SU-DHL-6 (cell line): Measurements from ENCODE around the gene DRAXIN.

Experiments
- H2AFZ ChIP-seq: fragments of 200-600 bp; sonication (generic); 2 replicates; pipeline ENCODE4 v1.6.1; 2014; ENCODE audit warnings: low read depth, mild to moderate bottlenecking, moderate library complexity, mixed read lengths, antibody characterized with exemption, low read length; ENCODE audit not compliant: severe bottlenecking
- H3F3A ChIP-seq: fragments of 200-600 bp; shearing (Covaris generic); 2 replicates; pipeline ENCODE4 v1.6.0; 2016; ENCODE audit warnings: antibody characterized with exemption, mild to moderate bottlenecking; ENCODE audit not compliant: insufficient read depth
- H3K27ac ChIP-seq: fragments of 200-600 bp; sonication (generic); 2 replicates; pipeline ENCODE4 v1.5.1; 2016; ENCODE audit warnings: low read depth, mild to moderate bottlenecking, low read length, moderate library complexity, mixed read lengths
- H3K27me3 ChIP-seq: fragments of 200-600 bp; sonication (generic), shearing (Covaris generic); 2 replicates; pipeline ENCODE4 v1.6.0; 2014; ENCODE audit warnings: mild to moderate bottlenecking, low read length
- H3K36me3 ChIP-seq: fragments of 200-600 bp; sonication (generic); 2 replicates; pipeline ENCODE4 v1.6.1; 2014; ENCODE audit warnings: mild to moderate bottlenecking, low read length, mixed read lengths
- H3K4me2 ChIP-seq: fragments of 300-600, 200-600 bp; shearing (Covaris generic), sonication (generic); 2 replicates; pipeline ENCODE4 v1.6.0; 2014; ENCODE audit warnings: low read length, low read depth, mild to moderate bottlenecking; ENCODE audit not compliant: poor library complexity, severe bottlenecking
- H3K4me3 ChIP-seq: fragments of 200-600 bp; sonication (generic); 2 replicates; pipeline ENCODE4 v1.5.1; 2014; ENCODE audit warnings: antibody characterized with exemption, low read length, mild to moderate bottlenecking, mixed read lengths; ENCODE audit not compliant: insufficient read depth, poor library complexity, severe bottlenecking
- H3K79me2 ChIP-seq: fragments of 200-600 bp; sonication (generic); 2 replicates; pipeline ENCODE4 v1.6.1; 2014; ENCODE audit warnings: mild to moderate bottlenecking, low read length, moderate library complexity; ENCODE audit not compliant: insufficient read depth
- H3K9ac ChIP-seq: fragments of 200-600 bp; sonication (generic); 2 replicates; pipeline ENCODE4 v1.7.0; 2014; ENCODE audit warnings: mild to moderate bottlenecking, low read length
- H3K9me2 ChIP-seq: fragments of 200-600 bp; sonication (generic); replicated peaks from 2 replicates; pipeline ENCODE4 v1.6.1; 2014; ENCODE audit warnings: low read length; ENCODE audit not compliant: insufficient read depth
- H3K9me3 ChIP-seq: fragments of 200-600 bp; sonication (generic); 2 replicates; pipeline ENCODE4 v1.6.1; 2014; ENCODE audit warnings: low read length, mixed read lengths; ENCODE audit not compliant: insufficient read depth
- H4K20me1 ChIP-seq: fragments of 200-600 bp; sonication (generic); 2 replicates; pipeline ENCODE4 v1.6.1; 2014; ENCODE audit warnings: low read depth, mild to moderate bottlenecking, antibody characterized with exemption, low read length, moderate library complexity, mixed read lengths
- EZH2phosphoT487 ChIP-seq: fragments of 200-600 bp; sonication (generic), shearing (Covaris generic); conservative IDR thresholded peaks from 2 replicates; pipeline ENCODE4 v1.6.1; 2018; ENCODE audit warnings: mild to moderate bottlenecking, antibody characterized with exemption, low read length, moderate library complexity, mixed read lengths
- TF ChIP-seq, protein P1 (sequence below): fragments of 200-600 bp; sonication (generic); IDR thresholded peaks from one replicate; pipeline ENCODE4 v1.5.1; 2017; ENCODE audit warnings: antibody characterized with exemption, mild to moderate bottlenecking, low read length, moderate library complexity; ENCODE audit not compliant: insufficient read depth, poor library complexity, severe bottlenecking

Gene DRAXIN

DNA sequence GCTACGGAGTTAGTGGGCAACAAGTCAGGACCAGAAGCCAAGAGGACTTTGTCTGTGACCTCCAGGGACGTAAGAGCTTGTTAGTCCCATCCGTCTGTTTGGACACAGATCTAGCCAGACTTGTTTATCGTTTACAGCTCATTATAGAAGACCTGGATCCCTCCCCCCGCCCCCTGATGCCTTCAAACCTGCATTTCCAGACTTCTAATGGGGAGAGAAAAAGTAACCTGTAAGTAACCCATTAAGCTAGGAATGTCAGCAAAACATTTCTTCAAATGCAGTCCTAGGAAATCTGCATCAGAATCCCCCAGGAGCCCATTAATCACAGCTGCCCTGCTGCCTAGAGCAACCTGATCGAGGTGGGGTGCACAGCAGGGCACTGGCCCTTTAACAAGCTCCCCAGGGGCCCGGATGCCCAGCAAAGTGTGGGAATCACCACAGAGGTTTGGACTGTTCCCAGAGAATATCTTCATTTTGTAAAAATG lies 9.2 kb upstream of the DRAXIN start:
- no peak overlapping the region for H3K4me3 ChIP-seq
- H2AFZ ChIP-seq, result peak overlapping the region; percentile 98
- no peaks in the 10 kb centered on the region for H3K27me3 ChIP-seq
- no peaks in the 10 kb centered on the region for H3K36me3 ChIP-seq
- no peak for TF ChIP-seq EZH2phosphoT487
- TF ChIP-seq, protein P1, sequence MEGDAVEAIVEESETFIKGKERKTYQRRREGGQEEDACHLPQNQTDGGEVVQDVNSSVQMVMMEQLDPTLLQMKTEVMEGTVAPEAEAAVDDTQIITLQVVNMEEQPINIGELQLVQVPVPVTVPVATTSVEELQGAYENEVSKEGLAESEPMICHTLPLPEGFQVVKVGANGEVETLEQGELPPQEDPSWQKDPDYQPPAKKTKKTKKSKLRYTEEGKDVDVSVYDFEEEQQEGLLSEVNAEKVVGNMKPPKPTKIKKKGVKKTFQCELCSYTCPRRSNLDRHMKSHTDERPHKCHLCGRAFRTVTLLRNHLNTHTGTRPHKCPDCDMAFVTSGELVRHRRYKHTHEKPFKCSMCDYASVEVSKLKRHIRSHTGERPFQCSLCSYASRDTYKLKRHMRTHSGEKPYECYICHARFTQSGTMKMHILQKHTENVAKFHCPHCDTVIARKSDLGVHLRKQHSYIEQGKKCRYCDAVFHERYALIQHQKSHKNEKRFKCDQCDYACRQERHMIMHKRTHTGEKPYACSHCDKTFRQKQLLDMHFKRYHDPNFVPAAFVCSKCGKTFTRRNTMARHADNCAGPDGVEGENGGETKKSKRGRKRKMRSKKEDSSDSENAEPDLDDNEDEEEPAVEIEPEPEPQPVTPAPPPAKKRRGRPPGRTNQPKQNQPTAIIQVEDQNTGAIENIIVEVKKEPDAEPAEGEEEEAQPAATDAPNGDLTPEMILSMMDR, result no peak
- no peaks in the 10 kb centered on the region for H3K79me2 ChIP-seq
- no peaks in the 10 kb centered on the region for H3K9me2 ChIP-seq
- peak overlapping the region; percentile 83; the same call in 1 of the 2 replicates for H3K9ac ChIP-seq
- peak overlapping the region; percentile 83 for H3K4me2 ChIP-seq
- H4K20me1 ChIP-seq, result no peaks in the 10 kb centered on the region
- H3K27ac ChIP-seq, result no peak overlapping the region
- H3K9me3 ChIP-seq, result no peaks in the 10 kb centered on the region
- H3F3A ChIP-seq, result no peaks in the 10 kb centered on the region

DNA sequence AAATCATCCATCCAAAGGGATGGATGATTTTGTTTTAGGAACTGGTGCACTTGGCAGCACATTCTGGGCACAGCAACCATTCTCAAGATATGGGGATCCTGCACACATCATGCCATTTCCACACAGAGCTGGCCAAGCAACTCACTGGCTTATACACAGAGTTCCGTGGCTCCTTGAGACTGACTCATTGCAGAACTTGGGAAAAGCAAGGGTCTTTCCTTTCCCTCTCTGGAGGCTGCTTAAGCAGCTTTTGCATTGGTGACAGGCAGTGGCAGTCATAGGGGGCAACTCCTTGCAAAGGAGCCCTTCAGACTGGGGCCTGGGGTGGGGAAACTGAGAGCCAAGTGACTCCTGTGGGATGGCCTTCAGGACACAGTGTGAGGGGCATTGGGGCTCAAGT lies 8.7 kb upstream of the DRAXIN start:
- Histone ChIP-seq H3K79me2 (no peaks in the 10 kb centered on the region), H3K36me3 (no peaks in the 10 kb centered on the region), H2AFZ (no peak overlapping the region), H4K20me1 (no peaks in the 10 kb centered on the region), H3K4me3 (no peak overlapping the region), H3K27ac (no peak overlapping the region), H3K27me3 (no peaks in the 10 kb centered on the region), H3K9me3 (no peaks in the 10 kb centered on the region), H3K4me2 (no peak overlapping the region), H3K9me2 (no peaks in the 10 kb centered on the region), H3K9ac (no peak overlapping the region), H3F3A (no peaks in the 10 kb centered on the region)
- TF ChIP-seq, protein P1, result no peak
- TF ChIP-seq EZH2phosphoT487, result no peak

DNA sequence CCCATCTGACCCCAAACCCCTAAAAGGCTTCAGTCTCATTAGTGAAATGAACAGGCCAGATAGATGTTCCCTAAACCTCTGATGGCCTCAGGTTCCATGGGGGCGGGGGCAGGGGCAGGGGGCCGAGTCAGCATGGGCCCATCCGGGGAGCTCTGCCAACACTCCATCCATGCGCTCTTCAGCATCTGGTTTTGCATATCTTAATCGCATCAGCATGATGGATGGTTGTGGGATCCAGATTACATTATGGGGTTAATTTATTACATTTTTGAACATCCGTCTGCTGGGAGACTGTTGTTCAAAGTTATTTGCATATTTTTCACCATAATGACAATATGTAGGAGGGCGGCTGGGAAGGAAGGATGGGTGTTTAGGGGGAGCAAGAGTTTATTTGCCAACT lies 7.4 kb upstream of the DRAXIN start:
- TF ChIP-seq, protein P1, result no peak
- no peak for TF ChIP-seq EZH2phosphoT487
- H3K36me3 ChIP-seq, result no peaks in the 10 kb centered on the region
- H3F3A ChIP-seq, result no peaks in the 10 kb centered on the region
- no peak overlapping the region for H3K9ac ChIP-seq
- no peak overlapping the region for H3K4me3 ChIP-seq
- no peak overlapping the region for H2AFZ ChIP-seq
- H4K20me1 ChIP-seq, result no peaks in the 10 kb centered on the region
- H3K27me3 ChIP-seq, result no peaks in the 10 kb centered on the region
- H3K27ac ChIP-seq, result no peak overlapping the region
- H3K4me2 ChIP-seq, result no peak overlapping the region
- no peaks in the 10 kb centered on the region for H3K79me2 ChIP-seq
- no peaks in the 10 kb centered on the region for H3K9me2 ChIP-seq
- H3K9me3 ChIP-seq, result no peaks in the 10 kb centered on the region
